Keratinocyte (primary cell): ENCODE data around the gene LENG9. TPM values are rescaled to one million over a fixed set of nuclear protein-coding genes. Genes with fewer than 3 reads are reported as not detected.

Experiments used
- DNase-seq: peaks from one replicate; pipeline ENCODE4 v3.0.0-alpha.2; 2011; ENCODE audit warnings: low read depth, missing footprints, low spot score
- FAIRE-seq: peaks from 2 replicates; lab custom pipeline; 2011; peaks lifted over from hg19 to GRCh38; lab: Jason Lieb, UNC
- H2AFZ ChIP-seq: 2 replicates; pipeline ENCODE4 v1.6.0; 2012; ENCODE audit warnings: low read length, control low read depth, inconsistent platforms; ENCODE audit not compliant: control insufficient read depth
- H3K27ac ChIP-seq: 2 replicates; pipeline ENCODE4 v1.5.1; 2011; ENCODE audit warnings: low read length; ENCODE audit not compliant: control insufficient read depth, insufficient read depth
- H3K27me3 ChIP-seq: 3 replicates; pipeline ENCODE4 v1.6.0; 2011; ENCODE audit warnings: low read length; ENCODE audit not compliant: control insufficient read depth, insufficient read depth; ENCODE audit errors: extremely low read depth
- H3K36me3 ChIP-seq, 2 experiments: 2 replicates in 1 of 2; 3 replicates in 1 of 2; pipeline ENCODE4 v1.5.1; 2011; ENCODE audit warnings: low read length in 2 of 2, mild to moderate bottlenecking in 1 of 2; ENCODE audit not compliant: control insufficient read depth in 2 of 2, insufficient read depth in 2 of 2; ENCODE audit errors: extremely low read depth in 1 of 2
- H3K4me1 ChIP-seq: 3 replicates; pipeline ENCODE4 v1.5.1; 2011; ENCODE audit warnings: low read length; ENCODE audit not compliant: control insufficient read depth, insufficient read depth; ENCODE audit errors: extremely low read depth
- H3K4me2 ChIP-seq: 3 replicates; pipeline ENCODE4 v1.6.0; 2011; ENCODE audit warnings: low read depth, low read length; ENCODE audit not compliant: control insufficient read depth, insufficient read depth; ENCODE audit errors: extremely low read depth
- H3K4me3 ChIP-seq, 3 experiments: fragments of 200-600 bp in 1 of 3; sonication (generic) in 1 of 3; 2 replicates in 2 of 3; 3 replicates in 1 of 3; pipeline ENCODE4 v1.5.1; 2011 to 2016; ENCODE audit warnings: low read length in 3 of 3, mild to moderate bottlenecking in 3 of 3, control low read depth in 2 of 3, inconsistent platforms in 1 of 3, low read depth in 1 of 3, mixed read lengths in 1 of 3, mixed run types in 1 of 3, moderate library complexity in 1 of 3; ENCODE audit not compliant: control insufficient read depth in 2 of 3, insufficient read depth in 2 of 3; ENCODE audit errors: extremely low read depth in 1 of 3
- H3K79me2 ChIP-seq: 2 replicates; pipeline ENCODE4 v1.6.0; 2012; ENCODE audit warnings: low read length; ENCODE audit not compliant: control insufficient read depth, insufficient read depth
- H3K9ac ChIP-seq: 3 replicates; pipeline ENCODE4 v1.6.0; 2011; ENCODE audit warnings: low read length; ENCODE audit not compliant: control insufficient read depth, insufficient read depth; ENCODE audit errors: extremely low read depth
- H3K9me1 ChIP-seq: 3 replicates; pipeline ENCODE4 v1.6.0; 2011; ENCODE audit warnings: low read length; ENCODE audit not compliant: control insufficient read depth, insufficient read depth; ENCODE audit errors: extremely low read depth
- H3K9me3 ChIP-seq: 2 replicates; pipeline ENCODE4 v1.5.1; 2012; ENCODE audit warnings: low read depth, low read length; ENCODE audit not compliant: control insufficient read depth
- H4K20me1 ChIP-seq: 3 replicates; pipeline ENCODE4 v1.6.0; 2011; ENCODE audit warnings: low read length; ENCODE audit not compliant: control insufficient read depth, insufficient read depth; ENCODE audit errors: extremely low read depth
- EZH2 ChIP-seq: IDR thresholded peaks from one replicate; pipeline ENCODE4 v1.6.1; 2012; ENCODE audit warnings: inconsistent platforms, mild to moderate bottlenecking, low read length, moderate library complexity
- dilution Hi-C: fragments of 300-500 bp; cut with MboI; formaldehyde crosslinking; loops from one replicate; pipeline ENCODE4 v1.7.0; 2020; ENCODE audit warnings: low sequenced_read_pairs; ENCODE audit not compliant: extremely low pct_ligation_motif_present
- polyA plus RNA-seq, 5 experiments: library from polyadenylated mRNA; depleted of rRNA in 3 of 5; stranded (reverse) in 3 of 5; stranded (forward) in 1 of 5; unstranded in 1 of 5; fragments of >200 nt; gene quantifications; 1 replicate in 1 of 5; 2 replicates in 3 of 5; 3 replicates in 1 of 5; pipeline versions ENCODE4 v1.2.1 to v1.2.3, GENCODE V29; 2011 to 2012; ENCODE audit warnings: missing spikeins in 2 of 5, low read depth in 1 of 5, low replicate concordance in 1 of 5
- TF ChIP-seq, protein P1 (sequence below), 3 experiments: IDR thresholded peaks in 1 of 3; conservative IDR thresholded peaks in 1 of 3; optimal IDR thresholded peaks in 1 of 3; 2 replicates in 2 of 3; 3 replicates in 1 of 3; pipeline versions ENCODE3 to v1.5.1; 2011; ENCODE audit warnings: low read length in 3 of 3, mild to moderate bottlenecking in 3 of 3, moderate library complexity in 2 of 3, control low read depth in 1 of 3, inconsistent platforms in 1 of 3; ENCODE audit not compliant: insufficient read depth in 2 of 3; ENCODE audit errors: extremely low read depth in 1 of 3

The LENG9 gene
- polyA plus RNA-seq, 1 donor (not counting 4 experiments of a cell fraction or from before 2014, with no cell fraction given), result 1.3 TPM

DNA sequence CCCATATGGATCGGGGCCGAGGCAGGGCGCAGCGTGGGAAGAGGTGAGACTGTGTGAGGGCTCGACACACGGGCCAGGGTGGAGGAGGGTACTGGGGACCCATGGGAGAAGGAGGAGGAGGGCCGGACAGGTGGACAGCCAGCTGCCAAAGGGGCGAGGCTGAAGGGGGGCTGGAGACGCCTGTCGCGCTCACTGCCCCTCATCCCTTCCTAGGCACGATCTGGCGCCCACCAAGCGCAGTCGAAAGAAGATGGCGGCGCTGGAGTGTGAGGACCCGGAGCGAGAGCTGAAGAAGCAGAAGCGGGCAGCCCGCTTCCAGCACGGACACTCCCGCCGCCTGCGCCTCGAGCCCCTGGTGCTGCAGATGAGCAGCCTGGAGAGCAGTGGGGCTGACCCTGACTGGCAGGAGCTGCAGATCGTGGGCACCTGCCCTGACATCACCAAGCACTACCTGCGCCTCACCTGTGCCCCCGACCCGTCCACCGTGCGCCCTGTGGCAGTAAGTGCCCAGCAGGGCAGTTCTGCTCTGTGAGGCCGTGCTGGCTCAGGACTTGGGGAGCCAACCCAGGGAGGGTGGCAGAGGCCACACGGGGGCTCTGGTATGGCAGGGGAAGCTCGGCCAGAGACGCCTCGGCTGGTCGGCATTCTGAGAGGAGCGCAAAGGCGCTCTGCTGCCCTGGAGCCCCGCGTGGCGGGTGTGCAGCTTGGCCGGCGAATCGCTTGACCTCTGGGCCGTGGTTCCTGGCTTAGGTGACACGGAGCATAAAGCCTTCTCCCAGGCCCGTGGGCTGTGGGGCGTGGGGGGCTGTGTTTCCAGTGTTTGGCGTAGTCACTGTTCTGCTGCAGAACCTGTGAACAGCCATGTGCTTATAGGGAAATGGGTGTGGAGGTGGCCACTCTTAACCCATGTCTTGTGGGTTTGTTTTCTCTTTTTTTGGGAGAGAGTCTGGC, 6.9 kb downstream of the LENG9 start:
- Histone ChIP-seq H3K79me2 (peaks cover 88% of the 10 kb centered on the region), H3K4me3 (no peak overlapping the region), H3K9ac (no peak overlapping the region), H4K20me1 (peaks cover 17% of the 10 kb centered on the region), H3K27me3 (no peaks in the 10 kb centered on the region), H3K4me1 (no peaks in the 10 kb centered on the region), H3K4me2 (no peak overlapping the region), H3K27ac (no peak overlapping the region), H3K36me3 (peaks cover 63 to 74% of the 10 kb centered on the region in 2 experiments), H3K9me1 (no peaks in the 10 kb centered on the region), H3K9me3 (no peaks in the 10 kb centered on the region), H2AFZ (no peak overlapping the region)
- dilution Hi-C loops, result no loop called here
- no peak for FAIRE-seq
- TF ChIP-seq EZH2, result no peak
- TF ChIP-seq, protein P1, sequence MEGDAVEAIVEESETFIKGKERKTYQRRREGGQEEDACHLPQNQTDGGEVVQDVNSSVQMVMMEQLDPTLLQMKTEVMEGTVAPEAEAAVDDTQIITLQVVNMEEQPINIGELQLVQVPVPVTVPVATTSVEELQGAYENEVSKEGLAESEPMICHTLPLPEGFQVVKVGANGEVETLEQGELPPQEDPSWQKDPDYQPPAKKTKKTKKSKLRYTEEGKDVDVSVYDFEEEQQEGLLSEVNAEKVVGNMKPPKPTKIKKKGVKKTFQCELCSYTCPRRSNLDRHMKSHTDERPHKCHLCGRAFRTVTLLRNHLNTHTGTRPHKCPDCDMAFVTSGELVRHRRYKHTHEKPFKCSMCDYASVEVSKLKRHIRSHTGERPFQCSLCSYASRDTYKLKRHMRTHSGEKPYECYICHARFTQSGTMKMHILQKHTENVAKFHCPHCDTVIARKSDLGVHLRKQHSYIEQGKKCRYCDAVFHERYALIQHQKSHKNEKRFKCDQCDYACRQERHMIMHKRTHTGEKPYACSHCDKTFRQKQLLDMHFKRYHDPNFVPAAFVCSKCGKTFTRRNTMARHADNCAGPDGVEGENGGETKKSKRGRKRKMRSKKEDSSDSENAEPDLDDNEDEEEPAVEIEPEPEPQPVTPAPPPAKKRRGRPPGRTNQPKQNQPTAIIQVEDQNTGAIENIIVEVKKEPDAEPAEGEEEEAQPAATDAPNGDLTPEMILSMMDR (optimal IDR thresholded peaks at IDR 0.05 in 1 of 3, IDR thresholded peaks at IDR 0.05 in 1 of 3, conservative IDR thresholded peaks at IDR 0.05 in 1 of 3; ENCODE audit: extremely low read depth in 1 of 3, insufficient read depth in 2 of 3, low read length in 3 of 3), result no peak
- no peak for DNase-seq

DNA sequence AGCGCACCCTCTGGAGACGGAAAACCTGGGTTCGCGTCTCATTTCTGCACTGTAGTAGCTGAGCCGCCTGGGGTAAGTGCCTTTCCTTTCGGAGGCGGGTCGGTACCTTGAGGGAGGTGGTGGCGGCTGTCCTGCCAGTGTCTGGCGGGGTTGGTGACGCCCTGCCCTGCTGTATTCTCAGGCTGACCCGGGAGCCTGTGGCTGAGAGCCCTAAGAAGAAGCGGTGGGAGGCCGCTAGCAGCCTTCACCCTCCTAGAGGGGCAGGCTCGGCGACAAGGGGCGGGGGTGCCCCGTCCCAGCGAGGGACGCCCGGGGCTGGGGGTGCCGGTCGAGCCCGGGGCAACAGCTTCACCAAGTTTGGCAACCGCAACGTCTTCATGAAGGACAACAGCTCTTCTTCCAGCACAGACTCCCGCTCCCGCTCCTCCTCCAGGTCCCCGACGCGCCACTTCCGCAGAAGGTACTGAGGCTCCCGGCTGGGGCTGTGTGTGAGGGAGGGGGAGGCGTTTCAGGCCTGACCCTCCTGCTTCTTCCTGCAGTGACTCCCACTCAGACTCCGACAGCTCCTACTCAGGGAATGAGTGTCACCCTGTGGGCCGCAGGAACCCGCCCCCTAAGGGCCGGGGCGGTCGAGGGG, 7.7 kb downstream of the LENG9 start:
- peaks cover 5% of the 10 kb centered on the region for H3K4me1 ChIP-seq
- H3K36me3 ChIP-seq, result peaks cover 70 to 73% of the 10 kb centered on the region in 2 experiments
- FAIRE-seq, result no peak

More for the DNA sequence above, 7.7 kb downstream of the LENG9 start:
- no peak overlapping the region for H2AFZ ChIP-seq
- peaks cover 91% of the 10 kb centered on the region for H3K79me2 ChIP-seq
- no peak for TF ChIP-seq EZH2
- TF ChIP-seq, protein P1 (optimal IDR thresholded peaks at IDR 0.05 in 1 of 3, IDR thresholded peaks at IDR 0.05 in 1 of 3, conservative IDR thresholded peaks at IDR 0.05 in 1 of 3; ENCODE audit: extremely low read depth in 1 of 3, insufficient read depth in 2 of 3, low read length in 3 of 3), result no peak
- no peaks in the 10 kb centered on the region for H3K27me3 ChIP-seq
- H3K4me2 ChIP-seq, result no peak overlapping the region
- H3K4me3 ChIP-seq, result no peak overlapping the region
- peaks cover 2% of the 10 kb centered on the region for H3K9me1 ChIP-seq
- H3K9ac ChIP-seq, result no peak overlapping the region
- no peaks in the 10 kb centered on the region for H3K9me3 ChIP-seq
- DNase-seq, result no peak
- dilution Hi-C loops, result no loop called here
- H4K20me1 ChIP-seq, result peaks cover 22% of the 10 kb centered on the region
- no peak overlapping the region for H3K27ac ChIP-seq
